ENCODE data around the gene RPS6KB1. TPM values are rescaled to one million over a fixed set of nuclear protein-coding genes. Genes with fewer than 3 reads are reported as not detected.
A peak's percentile ranks its signal among the peaks of the same experiment; 100 is the strongest.

The RPS6KB1 gene
- 10 to 100 TPM; 70.6 to 85.0 (median 78.2) TPM for total RNA-seq
- 51.6 TPM for total RNA-seq (2013)

DNA sequence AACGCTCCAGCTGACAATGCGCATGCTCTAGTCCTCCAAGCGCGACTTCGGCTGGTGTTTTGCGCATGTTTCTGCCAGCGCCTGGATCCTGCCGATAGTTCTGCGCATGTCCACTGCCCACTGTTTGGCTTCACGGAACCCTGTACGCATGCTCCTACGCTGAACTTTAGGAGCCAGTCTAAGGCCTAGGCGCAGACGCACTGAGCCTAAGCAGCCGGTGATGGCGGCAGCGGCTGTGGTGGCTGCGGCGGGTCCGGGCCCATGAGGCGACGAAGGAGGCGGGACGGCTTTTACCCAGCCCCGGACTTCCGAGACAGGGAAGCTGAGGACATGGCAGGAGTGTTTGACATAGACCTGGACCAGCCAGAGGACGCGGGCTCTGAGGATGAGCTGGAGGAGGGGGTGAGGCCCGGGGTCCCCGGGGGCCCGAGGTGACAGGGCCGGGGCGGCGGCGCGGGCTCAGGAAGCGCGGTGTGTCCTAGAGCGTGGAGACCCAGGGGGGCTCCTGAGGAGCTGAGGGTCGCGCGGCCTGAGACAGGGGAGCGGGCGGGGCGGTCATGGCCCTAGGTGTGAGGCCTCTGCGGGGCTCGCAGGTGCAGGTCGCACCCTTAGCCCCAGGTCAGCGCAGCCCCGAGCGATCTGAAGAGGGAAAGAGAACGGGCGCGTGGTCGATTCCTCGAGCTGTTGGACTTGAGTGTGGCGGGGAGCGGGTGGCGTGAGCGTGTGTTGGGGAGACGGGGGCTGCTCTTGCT, at the start of gene RPS6KB1, which contains the start of gene TUBD1:
TSS of gene RPS6KB1 (plus strand) at position 198 of the 752 bp plus-strand sequence. CDS start at position 262, 64 bp downstream.
TSS of gene TUBD1 (minus strand) at position 20 of the 752 bp plus-strand sequence. CDS start 1,941 bp downstream, outside the sequence.
- TF ChIP-seq, protein P1, sequence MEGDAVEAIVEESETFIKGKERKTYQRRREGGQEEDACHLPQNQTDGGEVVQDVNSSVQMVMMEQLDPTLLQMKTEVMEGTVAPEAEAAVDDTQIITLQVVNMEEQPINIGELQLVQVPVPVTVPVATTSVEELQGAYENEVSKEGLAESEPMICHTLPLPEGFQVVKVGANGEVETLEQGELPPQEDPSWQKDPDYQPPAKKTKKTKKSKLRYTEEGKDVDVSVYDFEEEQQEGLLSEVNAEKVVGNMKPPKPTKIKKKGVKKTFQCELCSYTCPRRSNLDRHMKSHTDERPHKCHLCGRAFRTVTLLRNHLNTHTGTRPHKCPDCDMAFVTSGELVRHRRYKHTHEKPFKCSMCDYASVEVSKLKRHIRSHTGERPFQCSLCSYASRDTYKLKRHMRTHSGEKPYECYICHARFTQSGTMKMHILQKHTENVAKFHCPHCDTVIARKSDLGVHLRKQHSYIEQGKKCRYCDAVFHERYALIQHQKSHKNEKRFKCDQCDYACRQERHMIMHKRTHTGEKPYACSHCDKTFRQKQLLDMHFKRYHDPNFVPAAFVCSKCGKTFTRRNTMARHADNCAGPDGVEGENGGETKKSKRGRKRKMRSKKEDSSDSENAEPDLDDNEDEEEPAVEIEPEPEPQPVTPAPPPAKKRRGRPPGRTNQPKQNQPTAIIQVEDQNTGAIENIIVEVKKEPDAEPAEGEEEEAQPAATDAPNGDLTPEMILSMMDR (IDR thresholded peaks at IDR 0.05) = no peak
- H3K4me3 ChIP-seq (ENCODE audit: low read length) = peak within 1 kb of the TSS; percentile 90
- Mint-ChIP-seq H3K4me1 (peaks cover 40 to 52% of the 10 kb centered on the region in 2 donors), H3K36me3 (no peaks in the 10 kb centered on the region), H3K4me3 (peak within 1 kb of the TSS; percentile 100), H3K27me3 (ENCODE audit: low read depth in 2 of 2) (no peaks in the 10 kb centered on the region), H3K27ac (peak within 1 kb of the TSS; percentile 96 to 99), H3K9me3 (no peaks in the 10 kb centered on the region)
- peak; percentile 89 to 97 (median 93) for ATAC-seq
- intact Hi-C loops (cut with micrococcal nuclease) = loop anchor here (1.0 to 2.0 kb wide), 3 partner anchors 56 to 274 kb away; partner anchors contain the start of genes CLTC and RNFT1
- under 1% methylated on average over 61 of the region's 61 CpGs for WGBS (ENCODE audit: insufficient coverage)
- DNase-seq = peak; percentile 94 to 100
- no peaks in the 10 kb centered on the region for H3K9me3 ChIP-seq (ENCODE audit: control insufficient read depth, insufficient read depth, low read length)
- H3K36me3 ChIP-seq (ENCODE audit: control insufficient read depth, insufficient read depth, low read length) = peaks cover 4% of the 10 kb centered on the region
- peak within 1 kb of the TSS; percentile 94 for H3K27ac ChIP-seq (ENCODE audit: low read length)
- no peaks in the 10 kb centered on the region for H3K27me3 ChIP-seq (ENCODE audit: control insufficient read depth, insufficient read depth, low read length)
- H3K4me1 ChIP-seq (ENCODE audit: control insufficient read depth, insufficient read depth, low read length) = peaks cover 24% of the 10 kb centered on the region

DNA sequence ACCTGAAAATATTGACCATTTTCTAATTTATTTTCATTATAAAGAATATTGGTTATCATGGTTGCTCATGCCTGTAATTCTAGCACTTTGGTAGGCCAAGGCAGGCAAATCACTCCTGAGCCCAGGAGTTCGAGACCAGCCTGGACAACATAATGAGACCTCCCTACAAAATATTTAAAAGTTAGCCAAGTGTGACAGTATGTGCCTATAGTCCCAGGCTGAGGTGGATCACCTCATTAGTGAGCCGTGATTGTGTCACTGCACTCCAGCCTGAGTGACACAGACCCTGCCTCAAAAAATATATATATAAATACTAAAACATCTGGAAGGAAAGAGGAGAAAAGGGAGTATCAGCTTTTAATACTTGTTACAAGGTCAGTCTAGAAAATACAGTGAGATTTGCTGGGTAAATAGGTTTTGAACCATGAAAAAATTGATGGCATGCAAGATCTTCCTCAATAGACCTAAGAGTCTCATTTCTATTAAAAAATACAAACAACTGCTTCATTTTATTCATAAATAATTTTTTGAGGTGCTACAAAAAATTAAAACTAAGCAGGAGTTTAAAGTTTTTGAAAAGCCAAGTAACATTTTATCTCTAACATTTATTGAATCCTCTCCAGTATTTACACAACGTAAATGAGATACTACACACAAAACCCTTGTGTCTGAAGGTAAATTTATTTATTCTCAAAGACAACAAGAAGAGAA, 47.9 kb upstream of the RPS6KB1 start:
- Histone ChIP-seq H3K27me3 (ENCODE audit: control insufficient read depth, insufficient read depth, low read length) (no peaks in the 10 kb centered on the region), H3K4me1 (ENCODE audit: control insufficient read depth, insufficient read depth, low read length) (peaks cover 31% of the 10 kb centered on the region), H3K9me3 (ENCODE audit: control insufficient read depth, insufficient read depth, low read length) (no peaks in the 10 kb centered on the region), H3K36me3 (ENCODE audit: control insufficient read depth, insufficient read depth, low read length) (peaks cover 2% of the 10 kb centered on the region), H3K27ac (ENCODE audit: low read length) (no peak overlapping the region), H3K4me3 (ENCODE audit: low read length) (no peak overlapping the region)
- Mint-ChIP-seq H3K36me3 (peaks cover 14% of the 10 kb centered on the region), H3K4me1 (peaks cover 23 to 28% of the 10 kb centered on the region in 2 donors), H3K4me3 (no peak overlapping the region), H3K27me3 (ENCODE audit: low read depth in 2 of 2) (no peaks in the 10 kb centered on the region), H3K27ac (peak overlapping the region in 1 of 2 donors; percentile 18), H3K9me3 (no peaks in the 10 kb centered on the region)
- DNase-seq (no peak), ATAC-seq (no peak)
- intact Hi-C loops (cut with micrococcal nuclease) = no loop called here
- WGBS (ENCODE audit: insufficient coverage) = 94% methylated on average over 2 of the region's 3 CpGs
- TF ChIP-seq, protein P1 (IDR thresholded peaks at IDR 0.05) = no peak

DNA sequence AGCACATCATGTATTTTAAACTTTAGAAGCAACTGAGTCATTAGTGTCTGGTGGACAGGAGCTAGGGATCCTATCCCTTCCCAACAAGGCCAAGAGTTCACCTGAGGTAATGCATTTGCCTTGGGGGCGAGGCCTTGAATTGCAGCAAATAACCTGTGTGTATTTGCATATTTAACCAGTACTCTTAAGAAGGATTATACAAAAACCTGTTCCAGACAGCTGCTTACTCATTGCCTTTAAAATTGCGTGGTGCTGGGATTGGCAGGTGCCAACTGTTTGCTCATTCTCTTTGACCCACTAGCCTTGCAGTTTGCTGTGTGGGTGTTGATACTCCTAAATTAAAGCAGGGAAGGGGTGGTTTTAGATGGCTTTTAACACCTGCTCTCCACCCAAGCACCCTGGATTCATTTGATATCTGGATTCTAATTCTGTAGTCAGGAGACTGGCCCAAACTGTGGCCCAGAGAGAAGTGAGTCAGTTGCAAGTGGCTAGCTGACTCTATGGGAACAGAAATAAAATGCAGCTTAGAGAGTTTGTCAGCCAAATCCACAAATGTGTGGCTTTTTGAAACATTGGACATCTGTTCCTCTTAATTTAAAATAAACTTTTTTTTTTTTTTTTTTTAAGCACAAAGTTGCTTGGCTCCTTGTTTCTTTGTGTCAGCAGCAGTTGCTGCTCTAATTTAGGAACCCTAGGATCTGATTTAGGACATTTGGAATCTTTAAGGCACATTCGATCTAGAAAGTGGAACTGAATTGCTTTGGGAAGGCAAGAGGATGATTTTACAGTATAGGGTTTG, 47.1 kb upstream of the RPS6KB1 start:
- DNase-seq (no peak), ATAC-seq (peak in 1 of 3 donors; percentile 40)
- Histone ChIP-seq H3K36me3 (ENCODE audit: control insufficient read depth, insufficient read depth, low read length) (no peaks in the 10 kb centered on the region), H3K27me3 (ENCODE audit: control insufficient read depth, insufficient read depth, low read length) (no peaks in the 10 kb centered on the region), H3K9me3 (ENCODE audit: control insufficient read depth, insufficient read depth, low read length) (no peaks in the 10 kb centered on the region), H3K27ac (ENCODE audit: low read length) (peak overlapping the region; percentile 44), H3K4me1 (ENCODE audit: control insufficient read depth, insufficient read depth, low read length) (peaks cover 31% of the 10 kb centered on the region), H3K4me3 (ENCODE audit: low read length) (no peak overlapping the region)
- Mint-ChIP-seq H3K4me1 (peaks cover 15 to 21% of the 10 kb centered on the region in 2 donors), H3K9me3 (no peaks in the 10 kb centered on the region), H3K36me3 (peaks cover 8% of the 10 kb centered on the region), H3K4me3 (no peak overlapping the region), H3K27ac (peak overlapping the region; percentile 18 to 58), H3K27me3 (ENCODE audit: low read depth in 2 of 2) (no peaks in the 10 kb centered on the region)
- WGBS (ENCODE audit: insufficient coverage) = 39% methylated on average over 3 of the region's 3 CpGs
- TF ChIP-seq, protein P1 (IDR thresholded peaks at IDR 0.05) = no peak
- intact Hi-C loops (cut with micrococcal nuclease) = no loop called here

All from natural killer cell (primary cell).